Duodenal mucosa (tissue), 2 donors: ENCODE results near the gene MTRR.

Source experiments
- H3K27ac ChIP-seq: one replicate; pipeline ENCODE4 v1.7.0; 2013; ENCODE audit warnings: low read depth, low read length
- H3K27me3 ChIP-seq, 2 donors: one replicate each; pipeline ENCODE4 v1.7.0; 2013; ENCODE audit warnings: low read length in 2 of 2, control low read depth in 1 of 2; ENCODE audit not compliant: insufficient read depth in 2 of 2, control insufficient read depth in 1 of 2
- H3K36me3 ChIP-seq, 2 donors: one replicate each; pipeline ENCODE4 v1.7.0; 2013; ENCODE audit warnings: low read length in 2 of 2, control low read depth in 1 of 2; ENCODE audit not compliant: insufficient read depth in 2 of 2, control insufficient read depth in 1 of 2
- H3K4me1 ChIP-seq, 2 donors: one replicate each; pipeline ENCODE4 v1.7.0; 2013; ENCODE audit warnings: low read length in 2 of 2, control low read depth in 1 of 2; ENCODE audit not compliant: insufficient read depth in 2 of 2, control insufficient read depth in 1 of 2
- H3K4me3 ChIP-seq, 2 donors: one replicate each; pipeline ENCODE4 v1.7.0; 2013; ENCODE audit warnings: low read length in 2 of 2, low read depth in 1 of 2
- H3K9ac ChIP-seq, 2 donors: one replicate each; pipeline ENCODE4 v1.7.0; 2013; ENCODE audit warnings: low read length in 2 of 2, low read depth in 1 of 2
- H3K9me3 ChIP-seq, 2 donors: one replicate each; pipeline ENCODE4 v1.7.0; 2013; ENCODE audit warnings: low read length in 2 of 2, control low read depth in 1 of 2; ENCODE audit not compliant: control insufficient read depth in 1 of 2

Gene MTRR

GRCh38 chr5:7872517-7873130 is 3.7 kb downstream of the MTRR start:
- peaks cover 26 to 31% of the 10 kb centered on the region in 2 donors for H3K4me1 ChIP-seq
- H3K9ac ChIP-seq = no peak overlapping the region
- H3K27ac ChIP-seq = no peak overlapping the region
- H3K4me3 ChIP-seq = no peak overlapping the region
- H3K9me3 ChIP-seq = no peaks in the 10 kb centered on the region
- H3K27me3 ChIP-seq = no peaks in the 10 kb centered on the region
- peaks cover 20 to 25% of the 10 kb centered on the region in 2 donors for H3K36me3 ChIP-seq

GRCh38 chr5:7873216-7873615 is 4.3 kb downstream of the MTRR start:
- Histone ChIP-seq H3K4me3 (peak overlapping the region in 1 of 2 donors; percentile 1), H3K4me1 (peaks cover 27 to 34% of the 10 kb centered on the region in 2 donors), H3K27me3 (no peaks in the 10 kb centered on the region), H3K9me3 (no peaks in the 10 kb centered on the region), H3K36me3 (peaks cover 26 to 31% of the 10 kb centered on the region in 2 donors), H3K9ac (no peak overlapping the region), H3K27ac (no peak overlapping the region)

GRCh38 chr5:7874639-7875038 is 5.7 kb downstream of the MTRR start:
- Histone ChIP-seq H3K36me3 (peaks cover 28 to 37% of the 10 kb centered on the region in 2 donors), H3K27ac (no peak overlapping the region), H3K4me1 (peaks cover 35 to 43% of the 10 kb centered on the region in 2 donors), H3K4me3 (no peak overlapping the region), H3K9me3 (no peaks in the 10 kb centered on the region), H3K9ac (no peak overlapping the region), H3K27me3 (no peaks in the 10 kb centered on the region)

- no peak overlapping the region for H3K4me3 ChIP-seq
- peaks cover 36 to 43% of the 10 kb centered on the region in 2 donors for H3K4me1 ChIP-seq
- H3K36me3 ChIP-seq = peaks cover 33 to 43% of the 10 kb centered on the region in 2 donors
- no peaks in the 10 kb centered on the region for H3K9me3 ChIP-seq
- H3K9ac ChIP-seq = no peak overlapping the region
- H3K27me3 ChIP-seq = no peaks in the 10 kb centered on the region
- no peak overlapping the region for H3K27ac ChIP-seq
These were observed 6.2 kb downstream of the MTRR start for GRCh38 chr5:7875151-7875550.

- H3K27ac ChIP-seq = no peak overlapping the region
- H3K9ac ChIP-seq = no peak overlapping the region
- H3K4me1 ChIP-seq = peaks cover 21 to 30% of the 10 kb centered on the region in 2 donors
- H3K36me3 ChIP-seq = peaks cover 41 to 59% of the 10 kb centered on the region in 2 donors
- H3K9me3 ChIP-seq = no peaks in the 10 kb centered on the region
- H3K4me3 ChIP-seq = no peak overlapping the region
- no peaks in the 10 kb centered on the region for H3K27me3 ChIP-seq
These were observed 7.9 kb downstream of the MTRR start for GRCh38 chr5:7876867-7877266.

- H3K4me1 ChIP-seq = peaks cover 18 to 23% of the 10 kb centered on the region in 2 donors
- peaks cover 50 to 66% of the 10 kb centered on the region in 2 donors for H3K36me3 ChIP-seq
- H3K27ac ChIP-seq = no peak overlapping the region
- H3K27me3 ChIP-seq = no peaks in the 10 kb centered on the region
- no peaks in the 10 kb centered on the region for H3K9me3 ChIP-seq
- no peak overlapping the region for H3K4me3 ChIP-seq
- no peak overlapping the region for H3K9ac ChIP-seq
These were observed 8.9 kb downstream of the MTRR start for GRCh38 chr5:7877851-7878250.

- H3K9ac ChIP-seq = no peak overlapping the region
- no peak overlapping the region for H3K4me3 ChIP-seq
- H3K27me3 ChIP-seq = no peaks in the 10 kb centered on the region
- no peak overlapping the region for H3K27ac ChIP-seq
- peaks cover 17 to 21% of the 10 kb centered on the region in 2 donors for H3K4me1 ChIP-seq
- H3K9me3 ChIP-seq = no peaks in the 10 kb centered on the region
- peaks cover 56 to 69% of the 10 kb centered on the region in 2 donors for H3K36me3 ChIP-seq
These were observed 9.5 kb downstream of the MTRR start for GRCh38 chr5:7878381-7878873.

GRCh38 chr5:7881091-7881490 is 12.1 kb downstream of the MTRR start:
- Histone ChIP-seq H3K4me3 (no peak overlapping the region), H3K27ac (no peak overlapping the region), H3K27me3 (no peaks in the 10 kb centered on the region), H3K4me1 (peaks cover 17% of the 10 kb centered on the region in 2 donors), H3K36me3 (peaks cover 52 to 77% of the 10 kb centered on the region in 2 donors), H3K9ac (no peak overlapping the region), H3K9me3 (no peaks in the 10 kb centered on the region)

- Histone ChIP-seq H3K4me3 (no peak overlapping the region), H3K36me3 (peaks cover 46 to 75% of the 10 kb centered on the region in 2 donors), H3K9me3 (no peaks in the 10 kb centered on the region), H3K9ac (no peak overlapping the region), H3K27me3 (no peaks in the 10 kb centered on the region), H3K4me1 (peaks cover 17% of the 10 kb centered on the region in 2 donors), H3K27ac (no peak overlapping the region)
These were observed 12.9 kb downstream of the MTRR start for GRCh38 chr5:7881816-7882215.

- H3K4me1 ChIP-seq = peaks cover 12 to 14% of the 10 kb centered on the region in 2 donors
- H3K36me3 ChIP-seq = peaks cover 41 to 72% of the 10 kb centered on the region in 2 donors
These were observed 14.0 kb downstream of the MTRR start for GRCh38 chr5:7882926-7883325.

More at GRCh38 chr5:7882926-7883325, 14.0 kb downstream of the MTRR start:
- Histone ChIP-seq H3K4me3 (no peak overlapping the region), H3K27me3 (no peaks in the 10 kb centered on the region), H3K27ac (no peak overlapping the region), H3K9me3 (no peaks in the 10 kb centered on the region), H3K9ac (no peak overlapping the region)
